ENCODE results near the gene APBA1.
"Not testable (repeated sequence)": the region's sequence is repeated elsewhere in the genome, so short reads cannot be mapped to it uniquely, and the experiment has no call there.

Gene APBA1

DNA sequence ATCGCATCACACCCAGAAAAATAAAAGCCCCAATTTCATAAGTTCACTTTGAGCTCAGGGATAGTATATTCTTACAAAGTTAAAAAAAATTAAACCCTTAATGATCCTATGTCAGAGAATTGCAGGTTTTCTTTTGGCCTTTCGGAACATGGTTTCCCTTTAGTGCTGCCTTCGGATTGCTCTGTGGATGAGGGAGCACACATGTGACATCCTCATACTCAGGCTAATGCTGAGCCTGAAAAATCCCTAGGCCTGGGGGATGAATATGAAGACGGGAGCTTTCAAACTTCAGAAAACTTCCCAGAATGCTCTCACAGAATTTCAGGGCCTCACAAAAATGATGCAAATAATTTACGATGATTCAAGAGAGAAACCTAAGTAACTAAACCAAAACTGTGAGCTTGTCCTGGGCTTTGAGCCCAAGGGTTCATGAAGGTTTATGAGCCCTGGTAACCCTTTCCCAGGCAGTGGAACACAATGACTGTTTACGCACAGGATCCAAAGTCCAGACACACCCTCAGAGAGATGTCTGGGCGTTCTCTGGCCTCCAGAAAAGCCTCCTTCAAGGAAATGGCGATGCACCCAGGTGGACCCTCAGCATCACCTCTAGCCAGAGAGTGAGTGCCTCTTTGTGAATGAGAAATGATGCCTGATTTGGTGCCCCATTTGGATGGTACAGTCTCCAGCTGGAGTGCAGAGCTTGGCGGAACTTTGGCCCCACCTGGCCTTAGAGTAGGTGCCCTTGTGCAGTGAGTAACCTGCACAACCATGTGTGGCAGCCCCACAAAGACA is 201.8 kb downstream of the APBA1 start:
- no peak for DNase-seq

- no peak for DNase-seq
Observed at GRCh38 chr9:69469136-69469535, 203.0 kb downstream of the APBA1 start.

DNA sequence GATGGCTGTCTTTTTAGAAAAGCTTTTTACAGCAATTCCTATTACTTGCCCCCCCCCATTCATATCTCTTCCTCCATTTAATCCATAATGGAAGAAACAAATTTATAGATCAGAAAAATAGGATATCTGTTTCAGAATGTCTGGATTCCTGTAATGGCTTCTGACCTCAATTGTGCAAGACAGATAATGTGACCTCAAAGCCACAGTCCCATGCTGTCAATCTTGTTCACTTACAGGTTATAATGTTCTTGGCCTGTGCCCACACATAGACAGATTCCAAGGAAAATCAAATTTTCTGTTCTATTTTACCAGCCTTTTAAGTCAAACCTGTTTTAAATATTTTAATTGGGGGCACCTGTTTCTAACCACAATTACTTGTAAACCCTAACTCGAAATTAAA is 203.8 kb downstream of the APBA1 start:
- DNase-seq: no peak

- no peak for DNase-seq
Observed at GRCh38 chr9:69466151-69466550, 206.0 kb downstream of the APBA1 start.

- DNase-seq: no peak
Observed at GRCh38 chr9:69465473-69465872, 206.7 kb downstream of the APBA1 start.

DNA sequence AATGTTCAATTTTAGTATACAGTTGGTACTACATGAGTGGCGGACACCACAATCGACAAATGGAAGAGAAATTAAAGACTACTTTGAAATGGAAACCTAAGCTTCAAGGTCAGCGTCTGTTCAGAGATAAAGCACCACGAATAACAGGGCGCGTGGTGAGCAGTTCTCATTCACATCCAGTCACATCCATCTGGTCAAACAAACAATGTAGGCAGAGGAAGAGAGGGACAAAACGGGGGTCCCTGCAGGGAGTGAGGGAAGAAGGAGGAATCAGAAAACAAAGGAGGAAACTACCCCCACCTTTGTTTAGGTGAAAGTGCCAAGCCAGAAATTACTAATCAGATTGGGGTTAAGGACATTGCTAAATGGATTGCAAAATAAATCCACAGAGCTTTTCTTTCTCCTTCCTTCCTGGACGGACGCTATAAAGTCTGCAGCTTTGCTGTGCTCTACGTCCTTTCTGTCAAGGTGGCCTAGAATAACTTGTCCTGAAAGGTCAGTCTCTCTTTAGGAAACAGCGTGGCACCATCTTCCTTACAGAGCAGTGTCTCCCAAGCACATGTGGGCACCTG is 208.6 kb downstream of the APBA1 start:
- DNase-seq: no peak

DNA sequence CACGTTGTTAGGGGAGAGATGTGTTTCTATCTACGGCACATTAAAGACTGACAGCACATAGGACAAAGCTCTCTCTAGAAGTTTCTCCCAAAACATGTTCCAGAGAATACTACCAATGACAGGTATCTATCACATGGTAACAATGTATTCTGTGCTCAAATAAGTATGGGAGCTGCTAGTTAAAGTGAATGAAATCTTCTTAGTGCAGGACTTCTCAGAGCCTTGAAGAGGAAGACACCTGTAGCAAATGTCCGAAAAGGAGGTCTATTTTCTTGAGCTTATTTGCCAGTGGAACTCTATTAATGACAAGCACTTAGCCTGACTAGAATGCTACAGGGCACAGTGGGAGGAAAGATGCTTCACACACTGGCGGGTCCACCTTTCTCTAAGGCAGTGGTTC is 209.8 kb downstream of the APBA1 start:
- no peak for DNase-seq

DNA sequence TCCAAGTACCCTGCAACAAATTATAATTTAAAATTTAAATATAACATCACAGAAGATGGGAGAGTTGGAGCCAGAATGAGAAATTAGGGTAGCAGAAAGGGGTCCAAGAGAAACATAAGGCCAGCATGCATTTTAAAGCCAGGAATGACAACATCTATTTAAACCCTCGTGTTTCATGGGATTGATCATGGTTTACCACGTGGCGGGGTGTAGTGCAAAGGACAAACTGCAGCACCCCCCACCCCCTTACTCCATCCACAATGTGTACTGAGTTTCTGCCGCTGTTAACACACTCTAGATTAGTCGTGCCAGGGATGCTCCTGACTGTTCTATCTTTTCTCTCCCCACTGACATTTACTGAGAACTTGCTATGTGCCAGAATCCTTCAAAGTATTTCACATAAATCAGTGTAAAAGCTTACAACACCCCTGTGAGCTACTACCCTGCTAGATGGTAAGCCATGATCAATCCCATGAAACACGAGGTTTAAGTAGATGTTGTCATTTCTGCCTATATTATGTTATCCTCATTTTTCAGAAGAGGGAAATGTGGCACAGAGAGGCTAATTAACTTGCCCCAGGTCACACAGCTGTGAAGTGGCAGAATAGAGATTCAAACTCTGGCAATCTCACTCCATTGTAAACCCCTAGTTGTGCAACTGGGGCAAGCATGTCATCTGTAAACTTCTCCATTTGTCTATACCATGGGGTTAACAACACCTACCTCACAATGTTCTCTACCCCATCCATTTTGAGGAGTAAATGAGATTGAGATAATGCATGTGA is 210.9 kb downstream of the APBA1 start:
- no peak for DNase-seq

GRCh38 chr9:69460012-69460411 is 212.2 kb downstream of the APBA1 start:
- no peak for DNase-seq

GRCh38 chr9:69458176-69458575 is 214.0 kb downstream of the APBA1 start:
- DNase-seq: no peak

GRCh38 chr9:69456201-69456600 is 216.0 kb downstream of the APBA1 start:
- DNase-seq: no peak

DNA sequence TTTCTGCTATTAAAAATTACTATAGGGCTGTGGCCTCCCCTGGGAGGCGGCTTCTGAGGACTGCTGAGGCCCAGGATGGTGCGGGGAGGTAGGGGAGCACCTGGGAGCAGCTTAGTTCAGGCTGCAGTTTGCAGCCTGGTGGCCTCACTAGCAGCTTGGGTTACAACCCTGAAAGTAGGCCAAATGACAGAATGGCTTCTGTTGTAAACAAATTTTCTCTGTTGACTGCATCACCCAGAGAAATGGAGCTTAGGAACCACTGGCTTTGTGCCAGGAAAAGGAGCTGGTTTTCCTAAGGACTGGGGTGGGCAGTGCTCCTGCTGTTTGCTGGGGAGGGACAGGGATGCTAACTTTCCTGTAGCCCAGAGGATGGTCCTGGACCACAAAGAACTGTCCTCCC is 216.9 kb downstream of the APBA1 start:
- no peak for DNase-seq

DNA sequence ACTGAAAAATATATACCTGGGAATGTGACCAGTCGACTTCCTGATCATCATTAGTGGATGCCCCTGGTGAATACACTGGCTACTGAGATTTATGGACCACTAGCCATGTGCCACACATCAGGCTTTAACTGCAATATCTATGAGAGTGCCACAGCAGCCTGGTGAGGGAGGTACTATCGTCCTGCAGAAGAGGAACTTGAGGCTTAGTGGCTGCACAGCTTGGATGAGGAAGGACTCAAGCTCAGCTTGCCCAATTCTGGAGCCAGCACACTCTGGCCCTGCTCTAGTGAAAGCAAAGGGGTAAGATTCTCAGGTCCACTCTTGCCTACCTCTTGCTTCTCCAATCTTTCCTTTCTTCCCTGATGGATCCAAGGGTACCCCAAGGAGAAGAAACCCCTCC is 217.8 kb downstream of the APBA1 start:
- no peak for DNase-seq

GRCh38 chr9:69453746-69454145 is 218.4 kb downstream of the APBA1 start:
- no peak for DNase-seq

- no peak for DNase-seq
Observed at GRCh38 chr9:69452110-69452782, 219.9 kb downstream of the APBA1 start.

DNA sequence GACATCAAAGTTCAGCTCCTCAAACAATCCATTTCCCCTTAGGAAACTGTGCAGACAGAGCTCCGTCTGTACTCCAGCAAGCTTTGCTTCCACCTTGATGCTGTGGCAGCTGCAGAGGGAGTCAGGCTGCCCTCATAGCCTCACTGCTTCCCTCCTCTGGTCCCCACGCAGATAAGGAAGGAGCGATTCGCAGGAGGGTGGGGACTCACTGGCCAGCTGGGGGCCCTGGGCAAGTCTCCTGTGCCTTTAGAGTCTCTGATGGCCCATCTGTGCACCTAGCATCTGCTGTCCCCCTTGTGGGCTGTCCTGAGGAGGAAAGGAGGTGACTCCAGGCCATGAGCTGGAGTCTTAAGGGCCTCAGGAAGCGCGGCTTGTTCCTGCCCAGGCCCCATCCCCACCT is 225.7 kb downstream of the APBA1 start:
- DNase-seq: no peak

- no peak for DNase-seq
Observed at GRCh38 chr9:69445251-69445650, 226.9 kb downstream of the APBA1 start.

DNA sequence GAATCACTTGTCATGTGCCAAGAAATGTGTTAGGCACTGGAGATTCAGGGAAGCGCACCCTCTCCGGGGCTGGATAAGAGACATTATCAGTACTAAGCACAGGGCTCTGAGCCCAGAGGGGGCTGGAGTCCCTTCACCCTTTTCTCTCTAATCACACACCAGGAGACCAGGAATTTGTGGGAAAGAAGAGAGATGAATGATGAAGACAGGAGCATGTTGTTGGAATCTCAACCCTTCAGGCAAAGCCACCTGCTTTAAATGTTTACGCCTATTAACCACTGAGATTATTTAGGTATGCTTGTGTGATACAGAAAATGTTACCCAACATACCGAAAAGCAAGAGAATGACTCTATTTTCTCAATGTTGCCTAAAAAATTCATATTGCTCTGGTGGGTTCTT is 227.4 kb downstream of the APBA1 start:
- DNase-seq: no peak

DNA sequence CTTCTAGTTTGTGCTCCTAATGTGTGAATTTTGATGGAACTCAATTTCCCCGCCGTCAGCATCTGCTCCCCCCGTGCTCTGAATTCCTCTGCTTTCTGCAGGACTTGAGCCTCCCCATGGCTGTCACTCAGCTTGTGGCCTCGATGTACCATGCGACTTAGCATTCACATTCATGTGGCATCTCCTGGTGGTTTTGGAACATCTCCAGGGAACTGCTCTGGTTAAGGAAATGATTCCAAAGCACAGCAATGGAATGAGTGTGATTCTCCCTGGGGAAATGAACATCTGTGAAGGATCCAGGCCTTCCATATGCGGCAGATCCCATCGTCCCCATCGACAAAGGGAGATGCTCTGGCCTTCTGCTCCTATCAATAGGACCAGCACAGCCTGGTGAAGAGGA is 228.2 kb downstream of the APBA1 start:
- DNase-seq: no peak

GRCh38 chr9:69443178-69443577 is 229.0 kb downstream of the APBA1 start:
- no peak for DNase-seq

DNA sequence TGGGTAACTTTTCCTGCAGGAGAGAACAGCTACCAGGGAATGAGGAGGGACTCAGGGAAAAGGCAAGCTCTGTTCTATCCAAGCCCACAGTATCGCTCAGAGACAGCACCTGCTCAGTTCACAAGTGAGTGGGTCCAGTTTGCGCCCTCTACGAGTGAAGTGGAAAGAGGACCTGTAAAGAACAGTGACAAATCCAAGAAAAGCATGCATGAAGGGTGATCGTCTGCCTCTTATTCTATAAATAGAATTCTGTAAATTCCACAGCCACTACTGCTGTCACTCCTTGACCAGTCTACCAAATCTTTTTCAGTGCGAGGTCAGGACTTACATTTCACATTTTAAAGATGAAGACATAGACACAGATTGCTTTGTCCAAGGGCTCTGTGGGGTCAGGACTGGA is 229.7 kb downstream of the APBA1 start:
- DNase-seq: no peak

GRCh38 chr9:69440254-69440955 is 231.8 kb downstream of the APBA1 start:
- not testable (repeated sequence) for DNase-seq

DNA sequence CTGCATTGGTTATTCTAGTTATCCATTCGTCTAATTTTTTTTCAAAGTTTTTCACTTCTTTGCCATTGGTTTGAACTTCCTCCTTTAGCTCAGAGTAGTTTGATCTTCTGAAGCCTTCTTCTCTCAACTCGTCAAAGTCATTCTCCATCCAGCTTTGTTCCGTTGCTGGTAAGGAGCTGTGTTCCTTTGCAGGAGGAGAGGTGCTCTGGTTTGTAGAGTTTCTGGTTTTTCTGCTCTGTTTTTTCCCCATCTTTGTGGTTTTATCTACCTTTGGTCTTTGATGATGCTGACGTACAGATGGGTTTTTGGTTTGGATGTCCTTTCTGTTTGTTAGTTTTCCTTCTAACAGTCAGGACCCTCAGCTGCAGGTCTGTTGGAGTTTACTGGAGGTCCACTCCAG is 232.5 kb downstream of the APBA1 start:
- not testable (repeated sequence) for DNase-seq

Measured in activated CD4-positive, alpha-beta T cell treated with anti-CD3 and anti-CD28 coated beads for 1 hour (primary cell).